GM21423 (cell line): ENCODE data around the gene PRSS56.

Source experiments
- ATAC-seq: cut with Tn5 transposase; IDR thresholded peaks from one replicate; pipeline ENCODE4 v1.9.1; 2021; ENCODE audit warnings: mild to moderate bottlenecking, moderate library complexity; ENCODE audit not compliant: unreplicated experiment

Gene PRSS56

GRCh38 chr2:232540441-232541041 is 20.4 kb downstream of the PRSS56 start:
- ATAC-seq: no peak

GRCh38 chr2:232541195-232541960 is 21.2 kb downstream of the PRSS56 start:
- ATAC-seq: no peak

GRCh38 chr2:232541961-232542714 is 21.9 kb downstream of the PRSS56 start:
- ATAC-seq: no peak

- ATAC-seq: no peak
These were observed 22.7 kb downstream of the PRSS56 start for GRCh38 chr2:232542715-232543467.

GRCh38 chr2:232543491-232543890 is 23.3 kb downstream of the PRSS56 start:
- no peak for ATAC-seq

GRCh38 chr2:232543928-232544631 is 23.9 kb downstream of the PRSS56 start:
- ATAC-seq: no peak

- no peak for ATAC-seq
These were observed 24.5 kb downstream of the PRSS56 start for GRCh38 chr2:232544674-232545073.

GRCh38 chr2:232545511-232546375 is 25.6 kb downstream of the PRSS56 start:
- no peak for ATAC-seq

- no peak for ATAC-seq
These were observed 27.8 kb downstream of the PRSS56 start for GRCh38 chr2:232547991-232548390.

GRCh38 chr2:232549655-232550353 is 29.6 kb downstream of the PRSS56 start:
- no peak for ATAC-seq

GRCh38 chr2:232550354-232551249 is 30.4 kb downstream of the PRSS56 start, which contains the start of the genes EIF4E2 and TIGD1:
EIF4E2 (plus strand) TSS chr2:232550689; CDS start chr2:232550725, 36 bp downstream.
TIGD1 (minus strand) TSS chr2:232550557; CDS start chr2:232549882, 675 bp downstream.
- ATAC-seq: peak; percentile 91

GRCh38 chr2:232551250-232551638 is 31.1 kb downstream of the PRSS56 start:
- ATAC-seq: no peak

GRCh38 chr2:232551776-232552175 is 31.6 kb downstream of the PRSS56 start:
- no peak for ATAC-seq

- ATAC-seq: no peak
These were observed 36.2 kb downstream of the PRSS56 start for GRCh38 chr2:232556426-232556825.

- no peak for ATAC-seq
These were observed 42.4 kb downstream of the PRSS56 start for GRCh38 chr2:232562515-232563151.

- no peak for ATAC-seq
These were observed 43.4 kb downstream of the PRSS56 start for GRCh38 chr2:232563580-232563979.

GRCh38 chr2:232567721-232568120 is 47.5 kb downstream of the PRSS56 start:
- ATAC-seq: no peak
